ENCODE results near the gene PRIMPOL.

GRCh38 chr4:184649971-184650855 lies 675 bp downstream of the PRIMPOL start:
- no peak for TF ChIP-seq YY1 (IDR thresholded peaks at IDR 0.05; ENCODE audit: insufficient read depth, insufficient read length)
- TF ChIP-seq SUZ12 (IDR thresholded peaks at IDR 0.05; ENCODE audit: extremely low read depth, insufficient read depth, insufficient read length): no peak
- no peak for TF ChIP-seq ZNF274 (IDR thresholded peaks at IDR 0.05; ENCODE audit: low read depth, low read length)

All from NT2/D1 (cell line).